CD4-positive, alpha-beta T cell treated with Interleukin-4 for 4 hours (primary cell): ENCODE results near the gene SH3D21.

Source experiments
- DNase-seq: peaks from one replicate; pipeline ENCODE4 v3.0.0-alpha.2; 2020

The SH3D21 gene

DNA sequence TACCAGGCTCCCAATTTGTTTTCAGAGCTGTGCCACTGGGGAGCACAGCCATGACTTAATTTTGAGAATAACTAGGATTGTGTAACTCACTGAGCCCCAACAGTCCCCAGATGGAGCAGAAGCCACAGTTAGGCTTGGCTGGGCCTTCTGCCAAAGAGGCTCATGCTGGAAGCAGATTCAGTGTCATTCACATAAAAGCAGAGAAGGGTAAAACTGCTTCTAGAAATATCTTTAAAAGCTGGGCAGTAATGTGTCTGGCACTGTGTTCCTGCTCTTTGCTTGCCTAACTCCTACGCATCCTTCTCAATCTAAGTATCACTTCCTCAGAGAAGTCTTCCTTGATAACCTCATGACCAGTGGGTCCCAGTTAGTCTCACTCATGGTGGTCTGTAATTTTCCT lies 59.2 kb downstream of the SH3D21 start:
- DNase-seq: no peak

- DNase-seq: peak; percentile 53
These were observed 60.0 kb downstream of the SH3D21 start for GRCh38 chr1:36366091-36366661.

DNA sequence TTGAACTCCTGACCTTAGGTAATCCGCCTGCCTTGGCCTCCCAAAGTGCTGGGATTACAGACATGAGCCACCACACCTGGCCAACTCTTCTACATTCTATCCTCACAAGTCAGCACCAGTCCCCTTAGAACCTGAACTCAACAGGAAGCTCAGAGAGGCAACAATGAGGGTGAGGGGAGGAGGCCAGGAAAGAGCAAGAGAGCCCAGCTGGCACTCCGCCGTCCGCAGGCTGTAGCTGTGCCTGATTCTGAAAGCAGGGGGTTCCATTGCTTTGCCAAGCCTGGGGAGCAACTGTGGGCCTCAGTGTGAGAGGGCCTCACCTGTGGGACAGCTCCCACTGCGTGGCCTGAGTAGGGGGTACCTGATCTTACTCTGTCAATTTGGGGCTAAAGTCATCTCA lies 60.9 kb downstream of the SH3D21 start:
- peak; percentile 31 for DNase-seq

GRCh38 chr1:36367798-36368197 lies 61.6 kb downstream of the SH3D21 start:
- no peak for DNase-seq

DNA sequence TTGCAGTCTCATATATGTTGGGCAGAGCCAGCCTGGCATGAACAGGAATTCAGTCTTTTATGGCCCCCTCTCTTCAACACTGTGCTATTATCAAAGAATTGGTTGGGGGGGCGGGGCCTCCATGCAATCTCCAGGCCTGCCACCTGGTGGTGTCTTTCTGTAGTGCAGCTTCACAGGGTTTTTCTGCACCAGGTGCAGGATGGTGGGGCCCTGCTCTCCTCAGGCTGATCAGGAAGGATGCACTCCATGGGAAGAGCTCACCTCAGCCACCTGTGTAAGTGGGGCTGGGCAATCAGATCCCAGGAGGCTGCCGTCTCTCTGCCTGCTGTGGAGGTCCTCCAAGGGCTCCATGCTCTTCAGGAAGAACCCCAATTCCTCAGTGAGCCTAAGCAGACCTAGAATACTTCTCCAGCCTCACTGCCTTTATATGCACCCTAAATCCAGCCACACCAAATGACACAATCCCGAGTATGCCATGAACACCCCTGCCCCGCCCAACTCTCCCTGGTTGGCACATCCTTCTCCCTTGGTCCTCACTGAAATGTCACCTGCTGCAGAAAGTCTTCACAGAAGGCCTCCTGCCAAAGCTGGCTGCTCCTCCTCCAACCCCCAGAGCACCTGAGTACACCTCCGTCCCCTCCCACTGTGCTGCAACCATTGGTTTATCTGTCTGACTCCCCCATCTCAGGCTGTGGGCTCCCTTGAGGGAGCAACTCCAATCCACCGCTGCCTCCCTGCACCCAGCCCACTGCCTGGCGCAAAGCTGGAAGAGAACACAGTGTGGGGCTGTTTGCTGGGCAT lies 63.1 kb downstream of the SH3D21 start:
- DNase-seq: peak; percentile 76
